ENCODE data around the gene ZDHHC14.

DNA sequence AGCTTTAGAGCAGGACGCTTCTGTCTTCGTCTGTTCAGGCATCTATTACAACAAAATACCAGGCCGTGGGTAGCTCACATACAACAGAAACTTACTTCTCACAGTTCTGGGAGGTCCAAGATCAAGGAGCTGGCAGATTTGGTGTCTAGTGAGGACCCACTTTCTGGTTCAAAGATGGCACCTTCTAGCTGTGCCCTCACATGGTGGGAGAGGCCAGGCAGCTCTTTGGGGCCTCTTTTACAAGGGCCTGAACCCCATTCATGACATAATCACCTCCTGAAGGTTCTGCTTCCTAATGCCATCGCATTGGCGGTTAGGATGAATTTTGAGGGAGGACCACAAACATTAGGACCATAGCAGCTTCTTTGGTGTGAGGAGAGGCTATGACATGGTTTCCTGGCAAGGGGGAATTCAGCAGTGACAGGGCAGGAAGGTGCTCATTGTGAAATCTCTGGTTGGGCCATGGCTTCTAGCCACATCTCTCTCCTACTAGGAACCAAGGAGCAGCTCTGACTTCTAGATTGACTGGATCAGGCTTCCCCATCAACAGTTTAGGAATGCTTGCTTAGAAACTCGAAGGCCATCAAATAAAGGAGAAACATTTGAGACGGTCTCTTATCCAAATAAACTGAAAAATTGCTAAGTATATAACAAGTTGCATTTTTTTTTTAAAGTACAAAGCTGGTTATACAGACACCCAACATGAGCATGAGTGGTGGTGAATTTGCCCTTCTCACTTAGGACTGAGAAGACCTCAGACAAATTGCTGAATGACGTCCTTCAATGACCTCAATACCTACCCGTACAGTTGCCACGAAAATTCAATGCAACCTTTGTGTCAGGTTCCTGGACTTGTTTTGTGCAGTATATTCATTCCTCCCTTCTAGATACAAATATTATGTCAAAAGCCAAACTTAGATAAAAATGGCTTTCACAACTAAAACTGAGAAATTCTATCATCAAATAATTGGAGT is 140.7 kb downstream of the ZDHHC14 start:
- TF ChIP-seq, protein P1, sequence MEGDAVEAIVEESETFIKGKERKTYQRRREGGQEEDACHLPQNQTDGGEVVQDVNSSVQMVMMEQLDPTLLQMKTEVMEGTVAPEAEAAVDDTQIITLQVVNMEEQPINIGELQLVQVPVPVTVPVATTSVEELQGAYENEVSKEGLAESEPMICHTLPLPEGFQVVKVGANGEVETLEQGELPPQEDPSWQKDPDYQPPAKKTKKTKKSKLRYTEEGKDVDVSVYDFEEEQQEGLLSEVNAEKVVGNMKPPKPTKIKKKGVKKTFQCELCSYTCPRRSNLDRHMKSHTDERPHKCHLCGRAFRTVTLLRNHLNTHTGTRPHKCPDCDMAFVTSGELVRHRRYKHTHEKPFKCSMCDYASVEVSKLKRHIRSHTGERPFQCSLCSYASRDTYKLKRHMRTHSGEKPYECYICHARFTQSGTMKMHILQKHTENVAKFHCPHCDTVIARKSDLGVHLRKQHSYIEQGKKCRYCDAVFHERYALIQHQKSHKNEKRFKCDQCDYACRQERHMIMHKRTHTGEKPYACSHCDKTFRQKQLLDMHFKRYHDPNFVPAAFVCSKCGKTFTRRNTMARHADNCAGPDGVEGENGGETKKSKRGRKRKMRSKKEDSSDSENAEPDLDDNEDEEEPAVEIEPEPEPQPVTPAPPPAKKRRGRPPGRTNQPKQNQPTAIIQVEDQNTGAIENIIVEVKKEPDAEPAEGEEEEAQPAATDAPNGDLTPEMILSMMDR (IDR thresholded peaks at IDR 0.05), result no peak
- TF ChIP-seq POLR2A (IDR thresholded peaks at IDR 0.05), result no peak

Data from thyroid gland (tissue), 4 donors.